Measurements from ENCODE around the gene CENATAC.

DNA sequence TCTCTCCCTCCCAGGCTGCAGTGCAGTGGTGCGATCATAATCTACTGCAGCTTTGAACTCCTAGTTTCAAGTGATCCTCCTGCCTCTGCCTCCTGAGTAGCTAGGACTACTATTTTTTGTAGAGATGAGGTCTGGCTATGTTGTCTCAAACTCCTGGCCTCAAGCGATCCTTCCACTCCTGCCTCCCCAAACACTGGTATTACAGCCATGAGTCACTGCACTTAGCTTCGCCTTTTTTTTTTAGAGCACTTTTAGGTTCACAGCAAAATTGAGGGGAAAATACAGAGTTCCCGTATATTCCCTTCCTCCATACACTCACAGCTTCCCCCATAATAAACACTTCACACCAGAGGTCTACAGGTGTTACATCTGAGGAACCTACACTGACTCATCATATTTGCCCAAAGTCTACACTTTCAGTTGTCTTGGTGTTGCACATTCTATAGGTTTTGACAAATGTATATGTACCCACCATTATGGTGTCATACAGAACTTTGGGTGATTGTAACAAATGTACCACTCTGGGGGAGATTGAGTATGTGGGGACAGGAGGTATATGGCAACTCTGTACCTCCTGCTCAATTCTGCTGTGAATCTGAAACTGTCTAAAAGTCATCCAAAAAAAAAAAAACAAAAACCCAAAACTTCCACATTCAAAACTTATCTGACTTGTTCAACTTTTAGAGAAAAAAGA is 44.0 kb downstream of the CENATAC start:
- TF ChIP-seq, protein P1, sequence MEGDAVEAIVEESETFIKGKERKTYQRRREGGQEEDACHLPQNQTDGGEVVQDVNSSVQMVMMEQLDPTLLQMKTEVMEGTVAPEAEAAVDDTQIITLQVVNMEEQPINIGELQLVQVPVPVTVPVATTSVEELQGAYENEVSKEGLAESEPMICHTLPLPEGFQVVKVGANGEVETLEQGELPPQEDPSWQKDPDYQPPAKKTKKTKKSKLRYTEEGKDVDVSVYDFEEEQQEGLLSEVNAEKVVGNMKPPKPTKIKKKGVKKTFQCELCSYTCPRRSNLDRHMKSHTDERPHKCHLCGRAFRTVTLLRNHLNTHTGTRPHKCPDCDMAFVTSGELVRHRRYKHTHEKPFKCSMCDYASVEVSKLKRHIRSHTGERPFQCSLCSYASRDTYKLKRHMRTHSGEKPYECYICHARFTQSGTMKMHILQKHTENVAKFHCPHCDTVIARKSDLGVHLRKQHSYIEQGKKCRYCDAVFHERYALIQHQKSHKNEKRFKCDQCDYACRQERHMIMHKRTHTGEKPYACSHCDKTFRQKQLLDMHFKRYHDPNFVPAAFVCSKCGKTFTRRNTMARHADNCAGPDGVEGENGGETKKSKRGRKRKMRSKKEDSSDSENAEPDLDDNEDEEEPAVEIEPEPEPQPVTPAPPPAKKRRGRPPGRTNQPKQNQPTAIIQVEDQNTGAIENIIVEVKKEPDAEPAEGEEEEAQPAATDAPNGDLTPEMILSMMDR (IDR thresholded peaks at IDR 0.05), result no peak
- TF ChIP-seq POLR2A (IDR thresholded peaks at IDR 0.05), result no peak

Measured in tibial nerve (tissue), 3 donors.